Vagina (tissue), 2 donors: ENCODE measurements around the gene SGK1.

Experiments used
- CTCF ChIP-seq, 3 experiments: fragments of 450-650 bp in 2 of 3; fragments of 200-600 bp in 1 of 3; sonication (generic) in 1 of 3; IDR thresholded peaks; one replicate each; pipeline ENCODE4 v1.5.1; 2017 to 2019; ENCODE audit warnings: antibody characterized with exemption in 3 of 3, mild to moderate bottlenecking in 2 of 3, moderate library complexity in 2 of 3
- POLR2A ChIP-seq, 2 donors: fragments of 450-650 bp; IDR thresholded peaks; one replicate each; pipeline ENCODE4 v1.6.1; 2017; ENCODE audit warnings: antibody characterized with exemption in 2 of 2, mild to moderate bottlenecking in 2 of 2, moderate library complexity in 2 of 2
- POLR2AphosphoS5 ChIP-seq, 2 donors: sonication (generic); formaldehyde crosslinking; IDR thresholded peaks; one replicate each; pipeline ENCODE4 v1.9.0; 2017; ENCODE audit warnings: antibody characterized with exemption in 2 of 2, mild to moderate bottlenecking in 2 of 2, low read depth in 1 of 2; ENCODE audit not compliant: insufficient read depth in 1 of 2

GRCh38 chr6:134309983-134310605, 7.8 kb downstream of the SGK1 start:
- TF ChIP-seq POLR2A (IDR thresholded peaks at IDR 0.05) = no peak
- TF ChIP-seq CTCF (IDR thresholded peaks at IDR 0.05) = no peak
- TF ChIP-seq POLR2AphosphoS5 (IDR thresholded peaks at IDR 0.05; ENCODE audit: insufficient read depth in 1 of 2, low read depth in 1 of 2) = no peak
